ENCODE results near the gene TBCD. TPM values are rescaled to one million over a fixed set of nuclear protein-coding genes. Genes with fewer than 3 reads are reported as not detected.
A peak's percentile ranks its signal among the peaks of the same experiment; 100 is the strongest.

Gene TBCD
- total RNA-seq, 2 experiments from 2014 or later, result 74.5 to 76.9 TPM

DNA sequence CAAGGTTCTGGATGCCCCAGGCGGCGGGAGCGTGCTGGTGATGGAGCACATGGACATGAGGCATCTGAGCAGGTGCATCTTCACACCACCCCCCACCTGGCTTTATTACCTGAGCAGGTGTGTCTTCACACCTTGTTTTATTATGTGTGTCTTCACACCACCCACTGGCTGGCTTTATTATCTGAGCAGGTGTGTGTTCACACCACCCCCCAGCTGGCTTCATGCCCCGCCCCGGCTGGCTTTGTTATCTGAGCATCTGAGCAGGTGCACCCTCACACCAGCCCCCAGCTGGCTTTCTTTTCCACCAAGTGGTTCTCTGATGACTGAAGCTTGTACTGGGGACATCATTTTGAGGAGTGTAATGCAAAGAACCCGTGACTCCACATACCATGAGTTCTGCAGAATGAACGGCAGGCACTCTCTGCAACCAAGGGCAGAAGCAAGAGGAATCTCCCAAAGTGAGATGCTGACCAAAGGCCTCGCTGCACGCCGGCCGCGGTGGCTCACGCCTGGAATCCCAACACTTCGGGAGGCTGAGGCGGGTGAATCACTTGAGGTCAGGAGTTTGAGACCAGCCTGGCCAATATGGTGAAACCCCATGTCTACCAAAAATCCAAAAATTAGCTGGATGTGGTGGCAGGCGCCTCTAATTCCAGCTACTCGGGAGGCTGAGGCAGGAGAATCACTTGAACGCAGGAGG is 32.7 kb upstream of the TBCD start:
- Mint-ChIP-seq H3K9me3 (no peaks in the 10 kb centered on the region), H3K4me3 (peak overlapping the region; percentile 2), H3K4me1 (peaks cover 11% of the 10 kb centered on the region), H3K36me3 (peaks cover 17% of the 10 kb centered on the region), H3K27me3 (no peaks in the 10 kb centered on the region), H3K27ac (no peak overlapping the region)
- no peak for DNase-seq

DNA sequence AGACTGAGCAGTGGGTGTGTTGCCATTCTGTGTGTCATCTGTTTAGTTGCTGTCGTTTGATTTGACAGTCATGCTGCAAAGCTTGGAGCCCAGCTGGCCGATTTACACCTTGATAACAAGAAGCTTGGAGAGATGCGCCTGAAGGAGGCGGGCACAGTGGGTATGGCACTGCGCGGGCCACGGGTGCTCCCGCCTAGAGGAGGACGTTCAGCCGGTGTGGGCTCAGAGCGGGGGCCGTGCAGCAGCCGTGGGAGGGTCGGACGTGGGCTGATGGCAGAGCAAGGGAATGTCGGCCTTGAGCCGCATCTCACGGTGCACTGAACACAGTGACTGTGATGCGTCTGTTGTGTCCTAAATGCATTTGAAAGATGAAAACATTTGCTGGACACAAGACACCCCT is 31.7 kb upstream of the TBCD start:
- Mint-ChIP-seq H3K4me1 (peaks cover 11% of the 10 kb centered on the region), H3K9me3 (no peaks in the 10 kb centered on the region), H3K4me3 (no peak overlapping the region), H3K36me3 (peaks cover 17% of the 10 kb centered on the region), H3K27ac (no peak overlapping the region), H3K27me3 (no peaks in the 10 kb centered on the region)
- DNase-seq, result no peak

DNA sequence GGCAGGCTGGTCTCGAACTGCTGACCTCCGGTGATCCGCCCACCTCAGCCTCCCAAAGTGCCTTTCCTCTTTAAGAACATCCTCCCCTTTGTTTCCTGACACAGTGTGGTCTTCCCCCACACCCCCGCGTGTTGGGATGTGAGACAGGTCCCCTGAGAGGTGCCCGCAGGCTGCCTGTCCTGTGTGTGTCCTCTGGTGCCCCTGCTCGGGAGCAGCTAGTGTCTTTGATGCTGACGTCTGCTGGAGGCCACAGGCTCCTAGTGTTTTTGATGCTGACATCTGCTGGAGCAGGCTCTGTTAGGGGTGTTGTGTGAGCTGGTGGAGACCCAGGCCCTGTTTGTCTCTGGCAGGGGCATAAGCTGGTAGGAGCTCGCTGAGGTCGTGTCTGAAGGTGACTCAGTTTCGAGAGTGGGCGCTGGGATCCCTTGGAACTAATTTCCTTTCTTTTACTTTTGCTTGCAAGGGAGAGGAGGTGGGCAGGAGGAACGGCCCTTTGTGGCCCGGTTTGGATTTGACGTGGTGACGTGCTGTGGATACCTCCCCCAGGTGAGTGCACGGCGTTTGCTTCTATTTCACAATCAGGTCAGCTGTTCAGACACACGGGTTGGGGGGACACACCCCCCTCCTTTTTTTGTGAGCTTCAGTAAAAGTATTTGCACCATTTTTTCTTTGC is 29.4 kb upstream of the TBCD start:
- DNase-seq, result no peak
- Mint-ChIP-seq H3K9me3 (no peaks in the 10 kb centered on the region), H3K4me3 (no peak overlapping the region), H3K4me1 (peaks cover 7% of the 10 kb centered on the region), H3K27me3 (no peaks in the 10 kb centered on the region), H3K36me3 (peaks cover 17% of the 10 kb centered on the region), H3K27ac (no peak overlapping the region)

DNA sequence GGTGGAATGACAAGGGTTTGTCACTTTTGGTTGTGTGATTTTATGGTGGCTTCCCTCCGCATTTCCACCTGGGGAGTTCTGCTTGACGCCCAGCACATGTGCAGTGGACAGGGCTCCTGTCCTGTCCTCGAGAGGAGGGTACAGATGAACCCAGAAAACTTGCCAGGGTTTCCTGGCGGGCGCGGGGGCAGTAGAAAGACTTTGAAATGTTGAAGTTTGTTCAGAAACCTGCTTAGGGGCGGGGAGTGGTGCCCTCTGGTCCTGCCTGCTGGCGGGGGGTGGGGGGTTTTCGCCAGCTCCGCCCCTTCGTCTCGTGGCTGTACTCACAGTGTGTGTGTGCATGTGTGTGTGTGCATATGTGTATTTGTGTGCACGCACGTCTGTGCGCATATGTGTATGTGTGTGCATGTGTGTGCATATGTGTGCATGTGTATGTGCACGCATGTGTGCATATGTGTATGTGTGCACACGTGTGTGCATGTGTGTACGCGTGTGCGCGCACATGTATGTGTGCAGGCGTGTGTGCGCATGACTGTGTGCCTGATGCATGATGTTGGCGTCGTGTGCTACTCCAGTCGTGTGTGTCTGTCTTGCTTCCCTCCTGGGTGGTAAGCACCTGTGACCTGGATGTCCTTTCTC is 28.6 kb upstream of the TBCD start:
- Mint-ChIP-seq H3K27me3 (no peaks in the 10 kb centered on the region), H3K4me1 (no peaks in the 10 kb centered on the region), H3K9me3 (no peaks in the 10 kb centered on the region), H3K27ac (no peak overlapping the region), H3K4me3 (no peak overlapping the region), H3K36me3 (peaks cover 17% of the 10 kb centered on the region)
- no peak for DNase-seq

DNA sequence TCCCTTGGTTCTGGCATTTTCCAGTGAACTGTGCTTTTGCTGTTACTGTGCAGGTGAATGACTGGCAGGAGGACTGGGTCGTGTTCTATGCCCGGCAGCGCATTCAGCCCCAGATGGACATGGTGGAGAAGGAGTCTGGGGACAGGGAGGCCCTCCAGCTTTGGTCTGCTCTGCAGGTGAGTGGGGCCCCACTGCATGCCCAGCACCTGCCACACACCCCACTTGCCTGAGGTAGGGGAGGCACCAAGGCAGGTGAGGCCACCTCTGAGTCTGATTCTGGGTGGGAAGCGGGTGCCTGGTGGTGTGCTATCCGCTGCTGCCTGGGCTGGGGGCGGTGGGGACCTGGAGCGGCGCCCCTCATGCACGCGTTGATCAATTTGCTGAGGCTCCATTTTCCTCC is 25.4 kb upstream of the TBCD start:
- no peak for DNase-seq
- no peak overlapping the region for H3K27ac Mint-ChIP-seq
- peaks cover 14% of the 10 kb centered on the region for H3K36me3 Mint-ChIP-seq
- H3K9me3 Mint-ChIP-seq, result no peaks in the 10 kb centered on the region
- H3K4me1 Mint-ChIP-seq, result no peaks in the 10 kb centered on the region
- H3K4me3 Mint-ChIP-seq, result no peak overlapping the region
- H3K27me3 Mint-ChIP-seq, result no peaks in the 10 kb centered on the region

DNA sequence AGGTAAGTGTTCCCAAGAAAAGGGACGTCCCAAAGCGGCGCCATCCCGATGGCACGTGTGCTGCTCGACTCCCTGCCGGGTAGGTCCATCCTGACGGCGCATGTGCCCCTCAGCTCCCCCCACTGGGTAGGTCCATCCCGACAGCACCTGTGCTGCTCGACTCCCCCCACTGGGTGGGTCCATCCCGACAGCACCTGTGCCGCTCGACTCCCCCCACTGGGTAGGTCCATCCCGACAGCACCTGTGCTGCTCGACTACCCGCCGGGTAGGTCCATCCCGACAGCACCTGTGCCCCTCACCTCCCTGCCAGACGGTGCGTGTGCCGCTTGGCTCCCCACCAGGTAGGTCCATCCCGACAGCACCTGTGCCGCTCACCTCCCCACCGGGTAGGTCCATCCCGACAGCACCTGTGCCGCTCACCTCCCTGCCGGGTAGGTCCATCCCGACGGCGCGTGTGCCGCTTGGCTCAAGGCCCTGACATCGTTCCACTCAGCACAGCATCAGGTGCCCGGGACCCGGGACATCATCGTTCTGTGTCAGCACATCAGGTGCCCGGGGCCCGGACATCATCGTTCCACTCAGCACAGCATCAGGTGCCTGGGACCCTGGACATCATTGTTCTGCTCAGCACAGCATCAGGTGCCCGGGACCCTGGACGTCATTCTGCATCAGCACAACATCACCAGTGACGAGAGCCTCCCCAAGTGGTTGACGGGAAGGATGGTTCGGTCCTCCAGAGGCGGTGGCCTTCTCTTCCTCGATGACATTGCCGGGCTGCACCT is 22.2 kb upstream of the TBCD start:
- peaks cover 20% of the 10 kb centered on the region for H3K36me3 Mint-ChIP-seq
- no peak for DNase-seq
- no peak overlapping the region for H3K27ac Mint-ChIP-seq
- no peaks in the 10 kb centered on the region for H3K27me3 Mint-ChIP-seq
- no peaks in the 10 kb centered on the region for H3K4me1 Mint-ChIP-seq
- H3K4me3 Mint-ChIP-seq, result no peak overlapping the region
- no peaks in the 10 kb centered on the region for H3K9me3 Mint-ChIP-seq

DNA sequence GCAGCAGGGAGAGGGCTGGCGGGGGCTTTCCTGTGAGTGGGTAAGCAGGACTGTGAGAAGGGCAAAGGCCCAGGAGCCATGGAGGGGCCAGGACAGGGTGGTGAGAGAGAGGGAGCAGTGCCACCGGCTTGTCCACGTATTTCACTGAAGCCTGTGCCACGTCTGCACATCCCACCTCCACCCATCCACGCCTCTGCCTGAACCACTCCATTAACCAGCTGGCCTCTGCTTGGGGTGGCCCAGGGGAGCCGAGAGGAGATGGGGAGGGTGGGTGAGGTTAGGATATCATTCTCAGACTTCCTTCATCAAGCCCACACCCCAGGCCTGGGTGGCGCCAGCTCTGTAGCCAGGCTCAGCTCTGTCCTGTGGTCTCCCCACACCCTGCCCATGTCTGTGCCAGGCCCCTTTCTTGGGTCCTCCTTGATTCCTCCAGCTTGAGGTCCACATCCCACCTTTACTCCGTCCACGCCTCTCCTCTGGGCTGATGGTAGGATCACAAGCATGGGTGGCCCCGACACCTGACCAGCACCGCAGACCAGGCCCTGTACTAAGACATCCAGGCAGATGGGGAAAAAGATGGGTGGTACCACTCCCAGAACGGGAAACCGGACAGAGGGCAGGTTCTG is 19.6 kb upstream of the TBCD start:
- Mint-ChIP-seq H3K4me3 (no peak overlapping the region), H3K27ac (no peak overlapping the region), H3K36me3 (peaks cover 19% of the 10 kb centered on the region), H3K27me3 (peaks cover 3% of the 10 kb centered on the region), H3K4me1 (no peaks in the 10 kb centered on the region), H3K9me3 (no peaks in the 10 kb centered on the region)
- no peak for DNase-seq

DNA sequence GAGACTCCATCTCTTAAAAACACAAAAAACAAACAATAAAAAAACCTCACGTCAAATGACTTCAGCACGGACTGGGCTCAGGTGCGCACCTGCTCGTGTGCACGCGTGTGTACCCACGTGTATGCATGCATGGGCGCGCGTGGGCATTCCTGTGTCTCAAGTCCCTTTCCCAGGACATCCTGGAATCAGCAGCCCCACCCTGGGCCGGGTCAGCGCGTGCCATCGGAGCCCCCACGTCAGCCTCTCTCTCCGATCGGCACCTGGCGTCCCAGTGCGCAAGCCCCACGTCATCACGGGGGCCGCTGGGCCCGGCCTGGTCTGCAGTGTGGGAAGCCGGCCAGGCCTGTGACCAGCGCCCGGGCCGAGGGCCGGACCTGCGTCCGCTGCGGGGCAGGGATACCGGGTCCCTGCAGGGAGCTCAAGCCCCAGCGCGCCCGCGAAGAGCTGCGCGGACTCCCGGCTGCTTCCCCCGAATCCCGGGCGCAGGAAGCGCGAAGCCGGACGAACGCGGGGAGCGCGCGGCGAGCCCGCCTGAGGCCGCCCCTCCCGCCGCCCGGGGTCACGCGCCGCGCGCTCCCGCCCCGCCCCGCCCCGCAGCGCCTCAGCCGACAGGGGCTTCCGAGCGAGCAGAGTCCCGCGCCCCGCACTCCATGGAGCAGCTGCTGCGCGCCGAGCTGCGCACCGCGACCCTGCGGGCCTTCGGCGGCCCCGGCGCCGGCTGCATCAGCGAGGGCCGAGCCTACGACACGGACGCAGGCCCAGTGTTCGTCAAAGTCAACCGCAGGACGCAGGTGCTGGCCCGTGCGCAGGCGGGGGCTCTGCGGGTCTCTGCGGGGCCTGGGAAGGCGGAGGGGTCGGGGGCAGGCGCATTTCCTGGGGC is 16.6 kb upstream of the TBCD start, which contains the start of gene FN3K:
Gene FN3K (plus strand): TSS at position 629 of the 880 bp plus-strand sequence. CDS start 22 bp downstream, at position 651.
- Mint-ChIP-seq H3K27ac (no peak within 1 kb of the TSS), H3K9me3 (peaks cover 4% of the 10 kb centered on the region), H3K4me1 (no peaks in the 10 kb centered on the region), H3K36me3 (peaks cover 25% of the 10 kb centered on the region), H3K27me3 (peaks cover 3% of the 10 kb centered on the region), H3K4me3 (peak within 1 kb of the TSS; percentile 51)
- peak; percentile 44 for DNase-seq

DNA sequence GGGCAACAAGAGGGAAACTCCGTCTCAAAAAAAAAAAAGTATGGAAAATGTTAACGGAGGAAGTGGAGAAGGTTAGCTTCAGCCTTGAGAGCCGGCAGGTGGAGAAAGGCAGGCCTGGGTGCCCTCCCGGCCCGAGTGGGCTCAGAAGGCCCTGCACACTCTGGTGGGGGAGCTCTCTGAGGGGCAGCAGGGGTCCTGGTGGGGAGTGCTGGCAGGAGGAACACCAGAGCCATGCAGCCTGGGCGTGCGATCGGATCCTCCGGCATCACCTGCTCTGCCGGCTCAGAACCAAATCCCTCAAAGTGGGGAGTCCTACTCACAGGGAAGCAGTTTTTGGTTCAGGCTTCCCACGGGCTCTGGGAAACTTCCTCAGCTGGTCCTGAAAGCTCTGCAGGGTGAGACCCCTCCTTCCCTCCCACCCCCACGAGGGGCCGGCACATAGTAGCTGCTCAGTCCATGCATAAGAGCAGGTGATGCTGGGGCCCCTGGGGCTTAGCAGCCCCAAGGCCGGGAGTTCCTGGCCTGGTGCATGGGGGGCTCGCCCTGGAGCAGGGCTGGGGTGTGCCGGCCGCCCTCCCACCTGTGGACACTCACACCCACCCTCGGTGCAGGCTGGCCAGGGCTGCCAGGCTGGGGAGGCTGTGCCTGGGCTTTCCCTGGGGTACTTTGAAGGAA is 15.2 kb upstream of the TBCD start:
- Mint-ChIP-seq H3K4me1 (no peaks in the 10 kb centered on the region), H3K36me3 (peaks cover 35% of the 10 kb centered on the region), H3K4me3 (no peak overlapping the region)

DNA sequence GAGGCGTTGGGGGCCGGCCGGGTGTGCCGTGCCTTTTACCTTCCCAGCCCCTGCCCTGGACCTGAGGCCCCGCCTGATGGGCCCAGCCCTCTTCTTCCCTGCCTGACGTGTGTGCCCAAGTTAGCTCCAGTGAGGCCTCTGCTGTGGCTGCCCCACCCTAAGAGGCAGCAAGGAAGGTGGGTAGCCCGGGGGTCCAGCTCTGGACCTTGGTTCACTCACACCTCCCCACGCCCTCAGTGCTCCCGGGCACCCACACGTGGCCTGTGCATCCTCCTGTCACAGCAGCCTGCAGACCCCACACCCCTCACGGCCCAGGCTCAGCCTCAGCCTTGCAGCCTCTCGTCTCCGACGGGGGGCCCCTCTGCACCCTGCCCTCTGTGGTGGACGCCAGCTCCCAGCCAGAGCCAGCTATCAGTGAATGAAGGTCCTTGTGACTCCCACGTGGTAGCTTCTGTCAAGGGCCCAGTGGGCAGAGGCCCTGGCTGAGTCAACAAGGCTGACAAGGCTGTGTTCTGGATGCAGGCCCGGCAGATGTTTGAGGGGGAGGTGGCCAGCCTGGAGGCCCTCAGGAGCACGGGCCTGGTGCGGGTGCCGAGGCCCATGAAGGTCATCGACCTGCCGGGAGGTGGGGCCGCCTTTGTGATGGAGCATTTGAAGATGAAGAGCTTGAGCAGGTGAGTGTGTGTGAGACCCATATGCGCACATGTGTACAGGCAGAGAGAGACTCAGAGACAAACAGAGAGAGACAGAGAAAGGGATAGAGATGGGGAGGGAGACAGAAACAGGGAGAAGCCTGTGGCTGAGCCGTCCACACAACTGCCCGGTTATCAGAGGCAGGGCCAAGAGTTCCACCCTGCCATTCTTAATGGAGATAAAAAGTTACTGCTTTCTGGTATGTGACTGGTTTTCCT is 13.6 kb upstream of the TBCD start:
- Mint-ChIP-seq H3K36me3 (peaks cover 42% of the 10 kb centered on the region), H3K27ac (no peak overlapping the region), H3K9me3 (peaks cover 17% of the 10 kb centered on the region), H3K27me3 (peaks cover 3% of the 10 kb centered on the region), H3K4me3 (no peak overlapping the region), H3K4me1 (no peaks in the 10 kb centered on the region)
- no peak for DNase-seq

More for the DNA sequence above, 15.2 kb upstream of the TBCD start:
- Mint-ChIP-seq H3K9me3 (peaks cover 16% of the 10 kb centered on the region), H3K27ac (no peak overlapping the region), H3K27me3 (peaks cover 3% of the 10 kb centered on the region)
- no peak for DNase-seq

DNA sequence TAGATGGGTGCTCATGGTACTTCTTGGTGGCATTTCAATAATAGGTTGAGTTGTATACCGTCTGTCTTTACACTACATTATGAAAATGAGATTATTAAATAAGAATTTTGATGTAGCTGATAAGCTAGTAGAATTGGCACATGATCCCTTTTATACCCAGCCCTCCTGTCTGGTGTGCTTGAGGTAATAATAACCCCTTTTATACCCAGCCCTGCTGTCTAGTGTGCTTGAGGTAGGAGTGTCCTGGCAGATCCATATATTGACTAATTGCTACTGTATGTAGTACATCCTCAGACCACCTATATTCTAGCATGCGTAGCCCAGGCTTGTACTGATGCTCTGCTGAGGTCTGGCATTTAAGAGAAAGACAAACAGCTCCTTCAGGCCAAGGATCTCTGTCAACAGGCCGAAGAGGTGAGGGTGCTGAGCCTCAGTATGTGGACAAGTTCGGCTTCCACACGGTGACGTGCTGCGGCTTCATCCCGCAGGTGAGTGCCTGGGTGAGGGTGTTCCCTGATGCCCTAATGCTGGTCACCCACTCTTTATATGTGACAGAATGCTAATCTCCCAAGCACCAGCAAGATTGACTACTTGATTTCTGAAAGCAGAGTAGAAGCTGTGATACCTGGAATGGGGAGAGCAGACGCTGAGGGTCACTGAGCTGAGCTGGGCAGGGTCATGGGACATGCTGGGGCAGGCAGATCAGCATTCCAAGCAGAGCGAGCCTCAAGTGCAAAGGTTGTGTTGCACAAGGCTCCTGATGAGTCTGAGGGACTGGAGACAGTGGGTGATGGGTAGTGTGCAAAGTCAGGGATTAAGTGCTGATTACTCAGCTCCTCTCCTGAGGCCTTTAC is 10.7 kb upstream of the TBCD start:
- Mint-ChIP-seq H3K4me1 (no peaks in the 10 kb centered on the region), H3K4me3 (no peak overlapping the region), H3K9me3 (peaks cover 19% of the 10 kb centered on the region), H3K27ac (no peak overlapping the region), H3K27me3 (peaks cover 2% of the 10 kb centered on the region), H3K36me3 (peaks cover 29% of the 10 kb centered on the region)
- DNase-seq, result no peak

All from activated naive CD8-positive, alpha-beta T cell treated with anti-CD3 and anti-CD28 coated beads for 36 hours (primary cell).